ENCODE data around the gene HYCC2.

DNA sequence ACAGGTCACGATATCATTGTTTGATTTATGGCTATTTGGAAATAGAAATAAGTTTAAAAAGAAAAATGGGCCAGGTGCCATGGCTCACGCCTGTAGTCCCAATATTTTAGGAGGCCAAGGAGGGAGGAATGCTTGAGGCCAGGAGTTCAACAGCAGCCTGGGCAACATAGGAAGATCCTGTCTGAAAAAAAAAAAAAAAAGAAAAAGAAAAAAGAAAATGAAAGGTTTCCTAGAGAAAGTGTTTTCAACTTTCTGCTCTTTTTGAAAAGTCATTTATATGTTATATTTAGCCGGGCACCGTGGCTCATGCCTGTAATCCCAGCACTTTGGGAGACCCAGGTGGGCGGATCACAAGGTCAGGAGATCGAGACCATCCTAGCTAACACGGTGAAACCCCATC lies 3.5 kb upstream of the HYCC2 start:
- TF ChIP-seq CTCF (conservative IDR thresholded peaks at IDR 0.05 in 1 of 2, IDR thresholded peaks at IDR 0.05 in 1 of 2; ENCODE audit: extremely low read depth in 1 of 2, insufficient read depth in 1 of 2, low read depth in 1 of 2, low read length in 2 of 2) (no peak), EZH2 (IDR thresholded peaks at IDR 0.05; ENCODE audit: borderline replicate concordance, low read length) (no peak)
